ENCODE results near the gene DVL2.

GRCh38 chr17:7229504-7229903 lies 4.8 kb downstream of the DVL2 start:
- no peak for TF ChIP-seq CTCF (conservative IDR thresholded peaks at IDR 0.05; ENCODE audit: low read depth, low read length)
- no peak for TF ChIP-seq EZH2 (IDR thresholded peaks at IDR 0.05; ENCODE audit: low read length, unreplicated experiment)
- no peak for TF ChIP-seq EZH2phosphoT487 (IDR thresholded peaks at IDR 0.05; ENCODE audit: borderline replicate concordance, low read length)

Measured in PC-3 (cell line).